Lung (tissue), 12 donors: ENCODE results near the gene LRRC8B. TPM values are rescaled to one million over a fixed set of nuclear protein-coding genes. Genes with fewer than 3 reads are reported as not detected.

Experiments
- ATAC-seq: fragments of 200-7000 bp; cut with Tn5 transposase; one replicate; pipeline ENCODE4 v1.9.1; 2020; ENCODE audit warnings: moderate number of reproducible peaks; ENCODE audit not compliant: insufficient read depth, low FRiP score
- DNase-seq, 3 donors: peaks; one replicate each; pipeline ENCODE4 v3.0.0-alpha.2; 2013 to 2017
- H3K27ac ChIP-seq, 2 donors: one replicate each; pipeline ENCODE4 v1.5.1; 2013; ENCODE audit warnings: mild to moderate bottlenecking in 2 of 2, moderate library complexity in 2 of 2, control low read depth in 1 of 2, inconsistent platforms in 1 of 2, low read depth in 1 of 2, low read length in 1 of 2
- H3K27me3 ChIP-seq, 3 donors: one replicate each; pipeline ENCODE4 v1.5.1; 2013; ENCODE audit warnings: low read length in 2 of 3; ENCODE audit not compliant: control insufficient read depth in 3 of 3, insufficient read depth in 3 of 3
- H3K36me3 ChIP-seq, 4 donors: one replicate each; pipeline ENCODE4 v1.5.1; 2013; ENCODE audit warnings: low read length in 4 of 4, mild to moderate bottlenecking in 1 of 4, moderate library complexity in 1 of 4; ENCODE audit not compliant: control insufficient read depth in 4 of 4, insufficient read depth in 4 of 4
- H3K4me1 ChIP-seq, 5 donors: one replicate each; pipeline ENCODE4 v1.5.1; 2013; ENCODE audit warnings: low read length in 5 of 5, mild to moderate bottlenecking in 2 of 5, moderate library complexity in 1 of 5; ENCODE audit not compliant: control insufficient read depth in 5 of 5, insufficient read depth in 5 of 5
- H3K4me3 ChIP-seq: one replicate; pipeline ENCODE4 v1.5.1; 2013; ENCODE audit warnings: mild to moderate bottlenecking, control low read depth, moderate library complexity
- H3K9ac ChIP-seq, 2 donors: one replicate each; pipeline ENCODE4 v1.5.1; 2013; ENCODE audit warnings: low read length in 2 of 2, control low read depth in 1 of 2; ENCODE audit not compliant: insufficient read depth in 1 of 2
- H3K9me3 ChIP-seq, 4 donors: one replicate each; pipeline ENCODE4 v1.5.1; 2013; ENCODE audit warnings: low read length in 3 of 4, mild to moderate bottlenecking in 1 of 4, moderate library complexity in 1 of 4; ENCODE audit not compliant: control insufficient read depth in 4 of 4, insufficient read depth in 3 of 4
- CTCF ChIP-seq: IDR thresholded peaks from 2 replicates; pipeline ENCODE4 v1.5.1; 2012; ENCODE audit warnings: mild to moderate bottlenecking; ENCODE audit errors: control extremely low read depth, extremely low read depth
- WGBS, 2 donors: extraction: QIAGEN DNeasy Blood & Tissue Kit; methylation state at CpG; one replicate each; pipeline ENCODE4 v1.1.7; 2013; 5-methylcytosine and 5-hydroxymethylcytosine counted together
- polyA plus RNA-seq, 2 donors: library from polyadenylated mRNA; stranded (reverse); fragments of 200-250 nt; gene quantifications; one replicate each; pipeline ENCODE4 v1.2.1, GENCODE V29; 2013
- total RNA-seq, 2 donors: library from RNA; depleted of rRNA in 1 of 2; stranded (reverse); fragments of >200 nt in 1 of 2; gene quantifications; one replicate each; pipeline ENCODE4 v1.2.1, GENCODE V29; 2014 to 2021
- donor health status: control.
- donor health status: control.
- donor health status: Bipolar disorder and iron deficiency.
- donor health status: healthy.
- donor health status: DM: yes; HTN: yes; CAD: no.

The LRRC8B gene
- total and polyA plus RNA-seq, 4 donors: 4.3 to 22.8 (median 11.0) TPM

- no peaks in the 10 kb centered on the region for H3K4me1 ChIP-seq
- no peak overlapping the region for H3K9ac ChIP-seq
- 62 to 67% methylated on average over 3 of the region's 3 CpGs for WGBS, 2 donors
- no peaks in the 10 kb centered on the region for H3K9me3 ChIP-seq
- no peak for TF ChIP-seq CTCF
- no peak for ATAC-seq
- peaks cover 0 to 2% (median 0%) of the 10 kb centered on the region in 4 donors for H3K36me3 ChIP-seq
- no peak overlapping the region for H3K4me3 ChIP-seq
- H3K27me3 ChIP-seq: no peaks in the 10 kb centered on the region
- no peak overlapping the region for H3K27ac ChIP-seq
- peak in 1 of 3 donors; percentile 23 for DNase-seq
Measured at GRCh38 chr1:89622895-89623294, 98.3 kb downstream of the LRRC8B start.

GRCh38 chr1:89624314-89624713 lies 99.7 kb downstream of the LRRC8B start:
- peaks cover 0 to 2% (median 0%) of the 10 kb centered on the region in 4 donors for H3K36me3 ChIP-seq
- WGBS, 2 donors: 98 to 99% methylated on average over 1 of the region's 1 CpG
- no peaks in the 10 kb centered on the region for H3K4me1 ChIP-seq
- no peak overlapping the region for H3K4me3 ChIP-seq
- no peaks in the 10 kb centered on the region for H3K9me3 ChIP-seq
- TF ChIP-seq CTCF: no peak
- H3K9ac ChIP-seq: no peak overlapping the region
- DNase-seq (no peak), ATAC-seq (no peak)
- H3K27ac ChIP-seq: peak overlapping the region in 1 of 2 donors; percentile 33
- H3K27me3 ChIP-seq: no peaks in the 10 kb centered on the region

- no peak for DNase-seq
- H3K27me3 ChIP-seq: no peaks in the 10 kb centered on the region
- no peaks in the 10 kb centered on the region for H3K9me3 ChIP-seq
- H3K9ac ChIP-seq: no peak overlapping the region
- H3K4me1 ChIP-seq: no peaks in the 10 kb centered on the region
- ATAC-seq: no peak
- H3K36me3 ChIP-seq: peaks cover 0 to 2% (median 0%) of the 10 kb centered on the region in 4 donors
- WGBS, 2 donors: 81 to 88% methylated on average over 4 of the region's 4 CpGs
- H3K27ac ChIP-seq: peak overlapping the region in 1 of 2 donors; percentile 33
- no peak for TF ChIP-seq CTCF
- H3K4me3 ChIP-seq: no peak overlapping the region
Measured at GRCh38 chr1:89624715-89625323, 100.2 kb downstream of the LRRC8B start.

GRCh38 chr1:89627596-89627962 lies 103.0 kb downstream of the LRRC8B start:
- TF ChIP-seq CTCF: no peak
- Histone ChIP-seq H3K4me1 (peaks cover 0 to 13% (median 0%) of the 10 kb centered on the region in 5 donors), H3K27ac (no peak overlapping the region), H3K27me3 (no peaks in the 10 kb centered on the region), H3K36me3 (peaks cover 0 to 2% (median 0%) of the 10 kb centered on the region in 4 donors), H3K9ac (no peak overlapping the region), H3K4me3 (no peak overlapping the region), H3K9me3 (no peaks in the 10 kb centered on the region)
- no peak for DNase-seq
- no peak for ATAC-seq
